ENCODE measurements around the gene AKAP12.

AKAP12 gene

DNA sequence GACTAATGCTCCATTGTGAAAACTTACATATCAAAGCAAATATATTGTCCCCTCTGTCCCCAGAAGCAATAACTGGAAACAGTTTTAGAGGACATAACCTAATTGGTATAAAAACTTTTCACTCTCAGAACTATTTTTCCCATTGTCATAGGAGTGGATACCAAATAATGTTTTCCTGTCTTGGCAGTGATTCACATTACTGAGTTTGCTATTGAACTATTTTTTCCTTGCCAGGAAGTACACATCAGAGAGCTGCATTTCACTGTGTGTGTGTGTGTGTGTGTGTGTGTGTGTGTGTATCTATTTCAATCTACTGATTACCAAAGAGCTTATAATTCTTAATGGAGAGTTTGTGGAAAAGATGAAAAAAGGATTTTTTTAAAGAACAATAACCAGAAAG is 45.4 kb downstream of the AKAP12 start:
- Histone ChIP-seq H3K27me3 (ENCODE audit: control insufficient read depth in 1 of 2, insufficient read depth in 2 of 2, low read length in 2 of 2) (no peaks in the 10 kb centered on the region), H3K9me3 (ENCODE audit: low read length) (no peaks in the 10 kb centered on the region), H3K4me3 (ENCODE audit: low read depth in 1 of 2, low read length in 2 of 2) (no peak overlapping the region), H3K36me3 (ENCODE audit: insufficient read depth, low read length) (no peaks in the 10 kb centered on the region), H3K9ac (ENCODE audit: low read length) (no peak overlapping the region), H3K4me1 (ENCODE audit: insufficient read depth, low read length) (peaks cover 72% of the 10 kb centered on the region), H3K27ac (ENCODE audit: low read depth, low read length) (peak overlapping the region; percentile 79)

DNA sequence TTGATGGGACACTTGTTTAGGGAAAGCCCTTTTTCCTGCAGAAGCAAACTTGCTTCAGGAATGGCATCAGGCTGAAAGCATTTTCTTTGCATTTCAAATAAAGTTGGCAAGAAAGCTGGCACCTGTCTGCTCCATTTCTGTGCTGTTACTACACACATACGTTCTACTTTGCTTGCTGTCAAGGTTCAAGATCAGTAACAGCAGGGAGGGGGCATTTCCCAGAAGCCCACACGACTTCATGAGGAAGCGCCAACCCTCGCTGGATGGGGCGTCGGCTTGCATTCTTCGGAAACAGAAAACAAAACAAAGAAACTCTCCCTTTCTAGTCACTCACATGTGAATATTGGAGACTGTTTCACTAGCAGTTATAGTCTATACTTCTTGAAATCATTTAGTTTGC is 46.4 kb downstream of the AKAP12 start:
- Histone ChIP-seq H3K9me3 (ENCODE audit: low read length) (no peaks in the 10 kb centered on the region), H3K4me1 (ENCODE audit: insufficient read depth, low read length) (peaks cover 74% of the 10 kb centered on the region), H3K36me3 (ENCODE audit: insufficient read depth, low read length) (no peaks in the 10 kb centered on the region), H3K4me3 (ENCODE audit: low read depth in 1 of 2, low read length in 2 of 2) (no peak overlapping the region), H3K27ac (ENCODE audit: low read depth, low read length) (peak overlapping the region; percentile 55), H3K9ac (ENCODE audit: low read length) (no peak overlapping the region), H3K27me3 (ENCODE audit: control insufficient read depth in 1 of 2, insufficient read depth in 2 of 2, low read length in 2 of 2) (no peaks in the 10 kb centered on the region)

DNA sequence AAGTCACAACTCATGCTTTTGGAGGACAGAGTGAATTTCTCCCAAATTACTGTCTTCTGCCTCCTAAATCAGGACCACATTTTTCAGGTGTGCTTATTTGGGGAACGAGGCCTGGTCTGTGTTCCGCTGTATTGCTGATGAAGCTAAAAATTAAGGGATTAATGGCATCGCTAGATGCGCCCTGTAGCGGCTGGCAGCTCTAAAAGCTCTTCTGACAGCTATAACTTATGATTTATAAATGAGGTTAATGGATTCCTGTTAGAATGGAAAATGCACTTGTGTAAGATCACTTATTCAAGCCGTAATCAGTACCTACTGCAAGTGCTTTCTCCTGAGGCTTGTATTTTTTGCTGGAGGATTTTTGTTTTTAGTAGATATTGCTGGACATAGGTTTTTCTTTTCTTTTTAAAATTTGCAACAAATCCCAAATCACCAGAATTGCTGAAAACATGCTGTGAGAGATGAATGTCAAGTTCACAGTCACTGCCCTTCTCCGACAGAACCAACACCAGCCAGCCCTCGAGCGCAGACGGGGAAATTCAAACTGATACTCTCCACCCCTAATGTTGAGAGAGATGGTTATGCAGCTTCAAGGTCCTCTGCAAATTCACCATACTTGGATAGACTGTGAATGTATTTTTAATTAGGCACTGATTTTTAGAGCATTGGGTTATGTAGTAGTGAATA is 49.1 kb downstream of the AKAP12 start:
- Histone ChIP-seq H3K4me1 (ENCODE audit: insufficient read depth, low read length) (peaks cover 74% of the 10 kb centered on the region), H3K27ac (ENCODE audit: low read depth, low read length) (peak overlapping the region; percentile 70)

DNA sequence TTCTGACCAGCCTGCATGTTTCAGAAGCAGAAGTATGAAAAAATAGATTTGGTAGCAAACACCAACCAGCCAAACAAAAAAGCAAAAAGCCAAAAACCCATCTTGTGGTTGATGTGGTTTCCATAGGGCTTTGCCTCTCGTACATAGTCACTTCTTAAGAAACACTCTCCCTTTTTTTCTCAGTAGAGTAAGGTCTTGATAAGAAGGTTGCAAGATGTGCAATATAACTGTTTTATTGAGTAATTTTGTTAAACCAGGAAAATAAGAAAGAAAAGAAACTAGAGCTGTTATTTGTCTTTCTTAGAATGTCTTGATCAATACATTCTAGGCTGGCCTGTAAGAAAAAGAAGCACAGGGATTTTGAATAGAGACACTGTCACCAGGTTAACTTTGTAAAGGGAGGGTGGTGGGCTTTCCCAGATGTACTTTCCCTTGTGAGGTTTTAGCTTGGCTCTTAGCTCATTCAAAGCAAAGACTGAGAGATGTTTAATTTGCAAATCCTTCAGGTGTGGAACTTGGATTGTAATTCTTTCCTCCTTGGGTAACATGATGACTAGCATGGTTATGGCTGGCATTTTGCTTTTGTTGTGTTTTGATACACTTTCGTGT is 49.7 kb downstream of the AKAP12 start:
- Histone ChIP-seq H3K36me3 (ENCODE audit: insufficient read depth, low read length) (no peaks in the 10 kb centered on the region), H3K27ac (ENCODE audit: low read depth, low read length) (peak overlapping the region; percentile 81), H3K4me3 (ENCODE audit: low read depth in 1 of 2, low read length in 2 of 2) (no peak overlapping the region), H3K9me3 (ENCODE audit: low read length) (no peaks in the 10 kb centered on the region), H3K9ac (ENCODE audit: low read length) (no peak overlapping the region), H3K27me3 (ENCODE audit: control insufficient read depth in 1 of 2, insufficient read depth in 2 of 2, low read length in 2 of 2) (no peaks in the 10 kb centered on the region), H3K4me1 (ENCODE audit: insufficient read depth, low read length) (peaks cover 78% of the 10 kb centered on the region)

More for the DNA sequence above, 49.1 kb downstream of the AKAP12 start:
- H3K9me3 ChIP-seq (ENCODE audit: low read length) = no peaks in the 10 kb centered on the region
- no peaks in the 10 kb centered on the region for H3K27me3 ChIP-seq (ENCODE audit: control insufficient read depth in 1 of 2, insufficient read depth in 2 of 2, low read length in 2 of 2)
- H3K36me3 ChIP-seq (ENCODE audit: insufficient read depth, low read length) = no peaks in the 10 kb centered on the region
- H3K4me3 ChIP-seq (ENCODE audit: low read depth in 1 of 2, low read length in 2 of 2) = no peak overlapping the region
- peak overlapping the region; percentile 27 for H3K9ac ChIP-seq (ENCODE audit: low read length)

DNA sequence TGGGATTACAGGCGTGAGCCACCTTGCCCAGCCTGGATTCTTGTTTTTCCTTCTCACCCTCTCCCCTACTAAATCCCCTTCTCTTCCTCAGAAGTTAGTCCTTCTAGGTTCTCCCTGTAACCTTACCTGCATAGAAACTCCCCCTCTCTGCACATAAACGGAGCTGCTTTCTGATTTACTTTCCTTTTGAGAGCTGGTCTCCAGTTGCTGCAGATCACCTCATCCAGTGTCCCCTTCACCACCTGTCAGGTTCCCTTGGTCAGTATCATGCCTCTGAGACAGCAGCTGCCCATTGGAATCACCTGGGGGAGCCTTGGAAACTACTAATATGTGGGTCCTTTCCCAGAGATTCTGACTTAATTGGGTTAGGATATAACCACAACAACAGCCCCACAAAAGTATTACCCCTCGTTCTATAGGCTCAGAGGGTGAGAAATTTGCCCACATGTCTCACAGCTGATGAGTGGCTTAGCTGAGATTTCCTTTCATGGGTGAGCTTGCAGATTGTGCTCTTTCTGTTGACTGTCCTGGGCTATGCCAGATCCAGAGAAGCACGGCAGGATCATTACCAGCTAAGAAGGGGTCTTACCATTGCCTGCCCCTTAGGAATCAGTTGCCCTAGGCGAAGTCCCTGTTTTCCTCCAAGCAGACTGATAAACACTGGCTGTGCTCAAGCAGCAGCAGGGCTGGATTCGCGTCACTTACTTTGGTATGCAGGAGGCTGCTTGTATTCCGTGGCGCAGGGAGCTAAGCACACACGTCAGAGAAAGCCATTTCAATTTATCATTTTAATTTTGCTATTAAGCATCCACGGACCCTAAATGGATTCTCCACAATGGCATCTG is 51.3 kb downstream of the AKAP12 start:
- peaks cover 77% of the 10 kb centered on the region for H3K4me1 ChIP-seq (ENCODE audit: insufficient read depth, low read length)
- H3K9me3 ChIP-seq (ENCODE audit: low read length) = no peaks in the 10 kb centered on the region
- peak overlapping the region; percentile 63 for H3K9ac ChIP-seq (ENCODE audit: low read length)
- peak overlapping the region; percentile 98 for H3K27ac ChIP-seq (ENCODE audit: low read depth, low read length)
- H3K4me3 ChIP-seq (ENCODE audit: low read depth in 1 of 2, low read length in 2 of 2) = peak overlapping the region in 1 of 2 donors; percentile 41
- no peaks in the 10 kb centered on the region for H3K27me3 ChIP-seq (ENCODE audit: control insufficient read depth in 1 of 2, insufficient read depth in 2 of 2, low read length in 2 of 2)
- H3K36me3 ChIP-seq (ENCODE audit: insufficient read depth, low read length) = no peaks in the 10 kb centered on the region

DNA sequence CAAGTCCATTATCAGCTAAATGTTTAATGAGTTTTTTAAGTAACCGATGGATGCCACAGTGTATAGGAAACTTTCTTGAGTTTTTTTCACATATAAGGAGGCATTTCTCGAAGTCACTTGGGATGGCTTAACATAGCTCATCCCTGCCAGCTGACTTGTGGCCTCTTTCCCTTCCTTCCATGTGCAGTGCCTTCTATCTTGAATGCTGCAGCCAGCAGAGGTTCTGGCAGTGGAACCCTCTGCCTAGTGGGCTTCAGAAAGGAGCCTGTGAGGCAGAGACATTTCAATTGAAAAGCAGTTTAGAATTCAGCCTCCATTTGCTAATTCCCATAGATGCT is 51.9 kb downstream of the AKAP12 start:
- H3K27me3 ChIP-seq (ENCODE audit: control insufficient read depth in 1 of 2, insufficient read depth in 2 of 2, low read length in 2 of 2) = no peaks in the 10 kb centered on the region
- H3K9ac ChIP-seq (ENCODE audit: low read length) = peak overlapping the region; percentile 80
- no peak overlapping the region for H3K4me3 ChIP-seq (ENCODE audit: low read depth in 1 of 2, low read length in 2 of 2)
- no peaks in the 10 kb centered on the region for H3K36me3 ChIP-seq (ENCODE audit: insufficient read depth, low read length)
- H3K27ac ChIP-seq (ENCODE audit: low read depth, low read length) = peak overlapping the region; percentile 98
- H3K4me1 ChIP-seq (ENCODE audit: insufficient read depth, low read length) = peaks cover 77% of the 10 kb centered on the region
- no peaks in the 10 kb centered on the region for H3K9me3 ChIP-seq (ENCODE audit: low read length)

DNA sequence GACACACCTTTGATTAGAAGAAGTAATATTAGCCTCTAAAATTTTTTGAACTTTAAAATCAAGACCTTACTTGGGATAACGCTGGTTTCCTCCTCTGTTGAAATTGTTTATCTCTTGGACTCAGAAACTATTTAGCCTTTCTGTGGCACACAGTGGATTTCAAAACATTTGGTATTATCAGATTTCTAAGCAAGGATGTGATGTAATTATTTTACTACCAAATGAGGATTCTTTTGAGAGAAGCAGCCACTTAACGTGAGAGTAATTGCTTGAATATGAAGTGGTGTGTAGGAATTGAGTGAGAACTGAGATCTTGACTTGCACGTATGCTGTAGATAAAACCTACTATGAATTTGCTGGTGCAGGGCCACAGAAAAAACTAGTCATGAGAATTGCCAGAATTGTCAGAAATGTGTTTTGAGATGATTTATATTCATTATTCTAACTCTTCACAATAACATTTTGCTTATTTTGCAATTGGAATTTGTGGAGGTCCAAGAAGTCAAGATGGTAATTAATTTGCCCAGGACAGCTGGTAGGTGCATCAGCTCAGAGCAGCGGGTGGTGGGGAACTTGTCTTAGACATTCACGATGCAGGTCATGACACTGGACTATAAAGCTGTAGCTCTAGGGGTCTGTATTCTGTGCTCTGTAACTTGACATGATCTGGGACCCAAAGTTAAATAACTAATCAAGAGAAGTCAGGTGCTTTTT is 53.4 kb downstream of the AKAP12 start:
- Histone ChIP-seq H3K4me3 (ENCODE audit: low read depth in 1 of 2, low read length in 2 of 2) (no peak overlapping the region), H3K9me3 (ENCODE audit: low read length) (no peaks in the 10 kb centered on the region), H3K27ac (ENCODE audit: low read depth, low read length) (peak overlapping the region; percentile 98), H3K36me3 (ENCODE audit: insufficient read depth, low read length) (no peaks in the 10 kb centered on the region), H3K27me3 (ENCODE audit: control insufficient read depth in 1 of 2, insufficient read depth in 2 of 2, low read length in 2 of 2) (no peaks in the 10 kb centered on the region), H3K4me1 (ENCODE audit: insufficient read depth, low read length) (peaks cover 91% of the 10 kb centered on the region), H3K9ac (ENCODE audit: low read length) (peak overlapping the region; percentile 80)

DNA sequence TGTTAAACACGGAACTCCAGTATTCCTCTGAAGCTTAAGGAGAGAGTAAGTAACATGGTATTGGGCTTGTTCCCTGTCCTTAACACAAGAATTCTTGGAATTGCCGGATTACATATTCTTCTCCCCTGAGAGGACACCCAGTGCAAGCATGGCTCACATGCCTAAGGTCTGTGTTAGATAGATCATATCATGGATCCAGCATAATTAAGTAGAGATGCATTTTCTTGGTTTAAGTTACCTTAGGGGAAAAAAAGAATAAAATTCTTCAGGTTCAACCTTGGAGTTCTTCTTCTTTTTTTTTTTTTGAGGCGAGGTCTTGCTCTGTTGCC is 53.9 kb downstream of the AKAP12 start:
- H3K4me3 ChIP-seq (ENCODE audit: low read depth in 1 of 2, low read length in 2 of 2) = no peak overlapping the region
- H3K36me3 ChIP-seq (ENCODE audit: insufficient read depth, low read length) = no peaks in the 10 kb centered on the region
- H3K9me3 ChIP-seq (ENCODE audit: low read length) = no peaks in the 10 kb centered on the region
- H3K27ac ChIP-seq (ENCODE audit: low read depth, low read length) = peak overlapping the region; percentile 98
- peak overlapping the region; percentile 23 for H3K9ac ChIP-seq (ENCODE audit: low read length)
- no peaks in the 10 kb centered on the region for H3K27me3 ChIP-seq (ENCODE audit: control insufficient read depth in 1 of 2, insufficient read depth in 2 of 2, low read length in 2 of 2)
- H3K4me1 ChIP-seq (ENCODE audit: insufficient read depth, low read length) = peaks cover 93% of the 10 kb centered on the region

DNA sequence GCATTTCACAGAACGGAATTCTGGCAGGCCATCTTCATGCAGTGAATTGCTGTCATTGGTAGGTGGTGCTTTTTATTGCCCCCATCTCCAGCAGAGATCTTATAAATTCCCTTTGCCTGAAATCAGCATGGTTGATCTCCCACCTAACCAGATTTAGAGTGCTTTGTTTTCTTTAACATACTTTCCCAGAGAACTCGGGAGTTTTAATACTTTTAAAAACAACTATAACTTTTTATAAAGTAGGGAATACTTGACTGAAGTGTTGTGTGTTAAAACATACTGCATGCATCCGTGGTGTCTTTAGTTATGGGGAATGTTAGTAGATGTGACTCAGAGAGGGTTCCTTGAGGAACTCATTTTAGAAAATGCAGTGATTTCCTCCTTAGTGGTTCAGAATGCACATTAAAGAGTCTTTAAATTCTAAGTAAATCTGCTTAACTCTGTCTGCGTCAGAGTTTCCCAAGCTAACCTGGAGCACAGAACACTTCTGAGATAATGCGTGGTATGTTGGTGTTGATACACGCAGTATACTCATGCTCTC is 54.9 kb downstream of the AKAP12 start:
- Histone ChIP-seq H3K9ac (ENCODE audit: low read length) (peak overlapping the region; percentile 5), H3K4me3 (ENCODE audit: low read depth in 1 of 2, low read length in 2 of 2) (peak overlapping the region in 1 of 2 donors; percentile 17), H3K27me3 (ENCODE audit: control insufficient read depth in 1 of 2, insufficient read depth in 2 of 2, low read length in 2 of 2) (no peaks in the 10 kb centered on the region), H3K9me3 (ENCODE audit: low read length) (no peaks in the 10 kb centered on the region), H3K36me3 (ENCODE audit: insufficient read depth, low read length) (no peaks in the 10 kb centered on the region), H3K27ac (ENCODE audit: low read depth, low read length) (peak overlapping the region; percentile 98), H3K4me1 (ENCODE audit: insufficient read depth, low read length) (peaks cover 95% of the 10 kb centered on the region)

DNA sequence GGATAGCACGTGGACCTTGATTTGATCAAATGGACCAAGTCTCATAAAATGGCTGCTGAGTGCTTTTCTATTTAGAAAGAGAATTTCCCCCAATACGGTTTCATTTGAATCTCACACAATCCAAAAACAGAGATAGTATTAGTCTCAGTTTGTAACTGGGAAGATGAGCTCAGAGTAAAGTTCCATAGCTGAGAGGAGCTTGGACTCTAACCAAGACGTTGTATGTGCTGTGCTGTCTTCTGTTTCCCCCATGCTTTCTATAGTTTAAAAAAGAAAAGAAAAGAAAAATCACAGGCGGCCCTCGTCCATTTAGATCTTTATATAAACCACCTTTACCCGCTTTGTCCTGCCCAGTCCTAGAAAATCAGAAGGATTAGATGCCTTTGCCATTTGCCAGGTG is 58.1 kb downstream of the AKAP12 start:
- no peaks in the 10 kb centered on the region for H3K9me3 ChIP-seq (ENCODE audit: low read length)
- no peak overlapping the region for H3K9ac ChIP-seq (ENCODE audit: low read length)
- peak overlapping the region; percentile 62 for H3K27ac ChIP-seq (ENCODE audit: low read depth, low read length)
- H3K27me3 ChIP-seq (ENCODE audit: control insufficient read depth in 1 of 2, insufficient read depth in 2 of 2, low read length in 2 of 2) = no peaks in the 10 kb centered on the region
- H3K36me3 ChIP-seq (ENCODE audit: insufficient read depth, low read length) = no peaks in the 10 kb centered on the region
- H3K4me3 ChIP-seq (ENCODE audit: low read depth in 1 of 2, low read length in 2 of 2) = no peak overlapping the region
- H3K4me1 ChIP-seq (ENCODE audit: insufficient read depth, low read length) = peaks cover 84% of the 10 kb centered on the region

DNA sequence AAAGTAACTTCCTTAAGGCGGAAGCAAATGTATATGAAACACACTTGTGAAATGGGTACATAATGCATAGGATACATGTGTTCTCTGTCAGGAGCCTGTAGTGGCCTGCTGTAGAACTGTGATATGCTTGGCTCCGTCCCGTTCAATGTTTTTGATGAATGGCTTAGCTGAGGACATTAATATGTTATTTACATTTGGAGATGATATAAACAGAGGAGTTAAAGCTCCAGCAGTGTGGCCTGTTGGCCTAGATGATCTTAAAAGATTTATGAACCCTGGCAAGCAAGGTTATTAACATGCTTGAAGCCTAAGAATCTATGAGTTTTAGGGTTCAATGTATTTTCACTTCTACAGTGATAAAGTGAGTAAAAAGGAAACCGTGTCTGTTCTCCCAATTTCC is 59.2 kb downstream of the AKAP12 start:
- peak overlapping the region; percentile 2 for H3K27ac ChIP-seq (ENCODE audit: low read depth, low read length)
- H3K27me3 ChIP-seq (ENCODE audit: control insufficient read depth in 1 of 2, insufficient read depth in 2 of 2, low read length in 2 of 2) = no peaks in the 10 kb centered on the region

More for the DNA sequence above, 59.2 kb downstream of the AKAP12 start:
- peaks cover 6% of the 10 kb centered on the region for H3K36me3 ChIP-seq (ENCODE audit: insufficient read depth, low read length)
- H3K4me1 ChIP-seq (ENCODE audit: insufficient read depth, low read length) = peaks cover 77% of the 10 kb centered on the region
- no peak overlapping the region for H3K4me3 ChIP-seq (ENCODE audit: low read depth in 1 of 2, low read length in 2 of 2)
- no peak overlapping the region for H3K9ac ChIP-seq (ENCODE audit: low read length)
- H3K9me3 ChIP-seq (ENCODE audit: low read length) = no peaks in the 10 kb centered on the region
